Motor neuron (in vitro differentiated cells): Measurements from ENCODE around the gene BRMS1L. TPM values are rescaled to one million over a fixed set of nuclear protein-coding genes. Genes with fewer than 3 reads are reported as not detected.

Source experiments
- ATAC-seq, 8 experiments: fragments of 200-7000 bp; cut with Tn5 transposase; replicated peaks in 6 of 8; 2 replicates each; pipeline ENCODE4 v1.8.0; 2021; ENCODE audit warnings: mild to moderate bottlenecking in 8 of 8, moderate library complexity in 8 of 8
- H3K27ac ChIP-seq, 2 donors: fragments of 250-450 bp; sonication (Bioruptor Pico); 2 replicates each; pipeline ENCODE4 v1.9.0; 2021; ENCODE audit warnings: antibody characterized with exemption in 2 of 2, mild to moderate bottlenecking in 2 of 2, moderate library complexity in 1 of 2
- H3K4me1 ChIP-seq, 2 donors: fragments of 250-450 bp; sonication (Bioruptor Pico); replicated peaks in 1 of 2; 2 replicates each; pipeline ENCODE4 v1.6.1; 2021; ENCODE audit warnings: antibody characterized with exemption in 2 of 2, mild to moderate bottlenecking in 2 of 2, moderate library complexity in 1 of 2
- H3K4me3 ChIP-seq, 5 donors: fragments of 250-450 bp; sonication (Bioruptor Pico); 2 replicates each; pipeline ENCODE4 v1.9.0; 2021; ENCODE audit warnings: antibody characterized with exemption in 5 of 5, mild to moderate bottlenecking in 5 of 5, moderate library complexity in 4 of 5
- WGBS, 10 experiments: fragments of 450-650 bp; shearing (Covaris generic); methylation state at CpG; one replicate each; pipeline ENCODE4 v1.0.0; 2022; 5-methylcytosine and 5-hydroxymethylcytosine counted together
- in situ Hi-C, 9 experiments: fragments of 400-800 bp; cut with MboI; loops; one replicate each; pipeline ENCODE4 v1.15.0; 2021; ENCODE audit warnings: low sequenced_read_pairs in 9 of 9, low pct_unique_long_range_greater_than_20kb in 2 of 9; ENCODE audit not compliant: unreplicated experiment in 9 of 9
- total RNA-seq, 8 experiments: library from RNA; unstranded; fragments of 300-600 nt; gene quantifications; 2 replicates each; pipeline versions ENCODE4 v1.2.3 to v1.2.4, GENCODE V29; 2022

BRMS1L gene
- total RNA-seq, 8 experiments from 2014 or later, result 8.9 to 17.7 (median 11.2) TPM

DNA sequence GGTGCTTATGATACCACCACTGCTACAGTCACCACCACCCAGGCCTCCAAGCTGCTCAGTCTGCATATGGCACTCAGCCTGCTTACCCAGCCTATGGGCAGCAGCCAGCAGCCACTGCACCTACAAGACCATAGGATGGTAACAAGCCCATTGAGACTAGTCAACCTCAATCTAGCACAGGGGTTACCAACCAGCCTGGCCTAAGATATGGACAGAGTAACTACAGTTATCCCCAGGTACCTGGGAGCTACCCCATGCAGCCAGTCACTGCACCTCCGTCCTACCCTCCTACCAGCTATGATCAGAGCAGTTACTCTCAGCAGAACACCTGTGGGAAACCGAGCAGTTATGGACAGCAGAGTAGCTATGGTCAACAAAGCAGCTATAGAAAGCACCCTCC is 55.1 kb downstream of the BRMS1L start:
- Histone ChIP-seq H3K4me1 (no peaks in the 10 kb centered on the region), H3K4me3 (no peak overlapping the region), H3K27ac (no peak overlapping the region)
- in situ Hi-C loops, result loop anchor here in 2 of 9 experiments (25.0 kb wide), 2 partner anchors 181 to 731 kb away; no protein-coding TSS in a partner anchor
- ATAC-seq, result peak in 2 of 8 experiments; percentile 6 to 36
- WGBS, 10 experiments, result 0 to 100% (median 50%) methylated on average over 1 to 2 of the region's 2 CpGs; no CpG with 5 or more reads in 7 of the 10 experiments

DNA sequence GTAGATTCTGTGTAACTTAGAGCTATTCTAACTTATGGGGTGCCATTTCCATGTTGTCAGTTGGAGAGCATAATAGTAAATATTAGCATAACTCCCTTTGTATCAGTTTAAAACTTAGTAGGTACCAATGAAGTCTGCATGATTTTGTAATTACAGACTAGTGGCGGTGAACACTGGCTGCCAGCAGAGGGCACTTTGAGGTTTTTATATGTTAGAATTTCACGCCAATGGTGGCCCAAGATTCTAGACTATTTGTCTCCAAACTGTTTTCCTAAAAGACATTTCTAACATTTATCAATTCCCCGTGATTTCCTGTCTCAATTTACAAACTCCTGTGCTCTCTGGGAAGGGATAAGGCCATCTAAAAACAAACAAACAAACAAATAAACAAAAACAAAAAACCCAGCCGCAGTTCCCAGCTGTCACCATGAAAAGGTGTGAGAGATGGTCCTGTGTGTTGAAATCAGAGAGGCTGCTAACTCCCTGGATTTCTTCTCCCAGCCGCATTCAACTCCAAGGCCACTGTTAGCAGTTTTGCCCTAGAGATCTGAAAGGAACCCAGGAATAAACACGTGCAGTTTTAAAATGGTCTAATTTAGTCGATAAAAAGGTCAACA is 57.6 kb downstream of the BRMS1L start:
- Histone ChIP-seq H3K4me1 (no peaks in the 10 kb centered on the region), H3K4me3 (no peak overlapping the region), H3K27ac (no peak overlapping the region)
- ATAC-seq, result peak in 3 of 8 experiments; percentile 18 to 57 (median 53)
- WGBS, 10 experiments, result 5 to 80% (median 59%) methylated on average over 1 to 7 of the region's 7 CpGs
- in situ Hi-C loops, result loop anchor here in 2 of 9 experiments (25.0 kb wide), 2 partner anchors 179 to 729 kb away; no protein-coding TSS in a partner anchor

DNA sequence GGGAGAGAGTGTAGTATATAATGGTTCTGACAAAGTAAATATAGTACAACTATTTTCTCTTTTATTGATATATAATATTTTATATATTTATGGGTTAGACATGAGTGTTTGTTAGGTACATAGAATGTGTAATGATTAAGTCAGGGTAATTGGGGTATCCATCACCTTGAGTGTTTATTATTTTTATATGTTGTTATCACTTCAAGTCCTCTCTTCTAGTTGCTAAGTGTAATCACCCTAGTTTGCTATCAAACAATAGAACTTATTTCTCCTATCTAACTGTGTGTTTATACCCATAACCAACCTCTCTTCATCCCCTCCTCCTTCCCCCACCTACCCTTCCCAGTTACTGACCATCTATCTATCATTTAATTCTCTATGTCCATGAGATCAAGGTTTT is 64.2 kb downstream of the BRMS1L start:
- no peaks in the 10 kb centered on the region for H3K4me1 ChIP-seq
- no peak for ATAC-seq
- in situ Hi-C loops, result loop anchor here in 2 of 9 experiments (25.0 kb wide), 2 partner anchors 172 to 722 kb away; no protein-coding TSS in a partner anchor
- H3K4me3 ChIP-seq, result no peak overlapping the region
- H3K27ac ChIP-seq, result no peak overlapping the region

DNA sequence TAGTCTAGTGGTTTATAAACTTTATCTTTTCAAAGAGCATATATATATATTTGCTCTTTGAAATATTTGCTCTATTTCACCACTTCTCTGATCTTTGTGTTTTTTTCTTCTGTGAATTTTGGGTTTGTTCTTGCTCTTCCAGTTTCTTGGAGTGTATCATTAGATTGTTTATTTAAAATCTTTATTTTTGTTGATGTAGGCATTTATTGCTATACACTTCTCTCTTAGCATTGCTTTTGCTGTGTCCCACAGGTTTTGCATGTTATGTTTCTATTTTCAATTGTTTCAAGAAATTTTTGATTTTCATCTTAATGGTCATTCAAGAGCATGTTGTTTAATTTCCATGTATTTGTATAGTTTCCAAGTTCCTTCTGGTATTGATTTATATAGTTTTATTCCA is 69.1 kb downstream of the BRMS1L start:
- no peak for ATAC-seq
- no peak overlapping the region for H3K27ac ChIP-seq
- no peak overlapping the region for H3K4me3 ChIP-seq
- H3K4me1 ChIP-seq, result peaks cover 6 to 12% of the 10 kb centered on the region in 2 donors
- in situ Hi-C loops, result loop anchor here in 2 of 9 experiments (25.0 kb wide), 2 partner anchors 167 to 717 kb away; no protein-coding TSS in a partner anchor

DNA sequence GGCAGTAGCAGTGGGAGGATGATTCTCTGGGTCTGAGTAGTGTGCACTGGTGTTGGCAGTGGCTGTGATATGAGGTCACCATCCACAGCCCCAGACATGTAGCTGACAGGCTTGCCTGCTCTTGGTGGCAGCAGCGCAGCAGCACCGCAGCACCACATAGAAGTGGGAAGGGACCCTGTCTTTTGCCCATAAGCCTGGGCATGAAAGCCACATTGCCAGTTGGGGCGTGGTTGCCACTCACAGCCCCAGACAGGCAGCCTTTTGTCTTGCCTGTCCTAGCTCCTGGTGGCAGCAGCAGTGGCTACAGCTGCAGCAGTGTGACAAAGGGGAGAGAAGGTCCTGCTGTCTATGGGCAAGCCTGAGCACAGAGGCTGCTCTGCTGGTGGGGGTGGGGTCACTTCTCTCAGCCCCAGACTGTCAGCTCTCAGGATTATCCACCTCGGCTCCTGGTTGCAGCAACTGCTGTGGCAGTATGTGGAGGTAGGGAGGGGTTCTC is 71.5 kb downstream of the BRMS1L start:
- in situ Hi-C loops, result loop anchor here in 2 of 9 experiments (25.0 kb wide), 2 partner anchors 165 to 715 kb away; no protein-coding TSS in a partner anchor
- Histone ChIP-seq H3K4me1 (peaks cover 6 to 12% of the 10 kb centered on the region in 2 donors), H3K27ac (no peak overlapping the region), H3K4me3 (no peak overlapping the region)
- peak; percentile 24 to 87 (median 78) for ATAC-seq
- WGBS, 10 experiments, result 0 to 100% (median 73%) methylated on average over 1 to 2 of the region's 4 CpGs; no CpG with 5 or more reads in 6 of the 10 experiments

DNA sequence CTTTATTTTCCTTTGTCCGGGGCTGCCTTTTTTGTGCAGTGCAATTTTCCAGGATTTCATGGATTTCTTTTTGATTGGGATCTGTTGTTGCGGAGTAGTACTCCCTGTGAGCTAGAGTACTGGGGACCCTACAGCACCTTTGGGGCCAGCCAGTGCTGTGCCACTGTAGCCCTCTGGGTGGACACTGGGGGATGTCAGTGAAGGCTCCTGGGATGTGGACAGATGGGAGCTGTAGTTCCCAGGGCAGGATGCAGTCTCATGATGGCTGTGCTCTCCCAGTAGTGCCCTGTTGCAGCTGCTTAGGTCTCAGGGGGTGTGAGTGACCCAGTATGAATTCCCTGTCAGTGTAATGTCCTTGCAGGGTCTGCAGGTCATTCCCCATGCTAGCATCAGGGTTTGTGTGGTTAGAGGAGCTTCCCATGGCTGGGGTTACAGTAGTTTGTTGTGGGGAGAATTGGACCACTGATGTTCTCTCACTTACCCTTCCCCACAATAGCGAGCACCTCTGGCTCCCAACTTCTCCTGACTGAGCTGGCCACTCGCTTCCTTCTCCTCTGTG is 72.2 kb downstream of the BRMS1L start:
- no peak overlapping the region for H3K4me3 ChIP-seq
- in situ Hi-C loops, result loop anchor here in 2 of 9 experiments (25.0 kb wide), 2 partner anchors 164 to 714 kb away; no protein-coding TSS in a partner anchor
- ATAC-seq, result peak; percentile 15 to 85 (median 55)
- peaks cover 6 to 12% of the 10 kb centered on the region in 2 donors for H3K4me1 ChIP-seq
- 45 to 100% (median 82%) methylated on average over 1 to 4 of the region's 4 CpGs; no CpG with 5 or more reads in 2 of the 10 experiments for WGBS, 10 experiments
- H3K27ac ChIP-seq, result no peak overlapping the region

DNA sequence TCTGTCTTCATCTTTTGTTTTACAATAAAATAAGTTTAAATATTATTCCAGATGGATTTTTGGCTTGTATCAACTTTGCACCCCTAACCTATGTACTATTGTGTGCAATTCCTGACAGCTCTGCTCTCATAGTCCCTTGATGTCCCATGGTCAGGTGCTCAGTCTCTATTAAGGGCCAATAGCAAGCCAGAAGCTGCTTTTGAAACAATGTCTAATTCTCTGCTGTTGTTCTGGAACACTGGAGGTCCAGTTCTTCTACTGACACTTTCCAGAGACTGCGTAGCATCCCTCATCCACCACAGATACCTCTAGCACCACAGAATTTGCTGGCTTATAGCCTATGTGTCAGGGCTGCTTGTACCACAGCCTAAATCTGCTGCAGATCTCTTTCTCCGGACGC is 74.6 kb downstream of the BRMS1L start:
- H3K4me3 ChIP-seq, result no peak overlapping the region
- WGBS, 10 experiments, result 63 to 100% (median 96%) methylated on average over 1 to 3 of the region's 3 CpGs; no CpG with 5 or more reads in 5 of the 10 experiments
- in situ Hi-C loops, result no loop called here
- H3K27ac ChIP-seq, result no peak overlapping the region
- peaks cover 6 to 12% of the 10 kb centered on the region in 2 donors for H3K4me1 ChIP-seq
- no peak for ATAC-seq

DNA sequence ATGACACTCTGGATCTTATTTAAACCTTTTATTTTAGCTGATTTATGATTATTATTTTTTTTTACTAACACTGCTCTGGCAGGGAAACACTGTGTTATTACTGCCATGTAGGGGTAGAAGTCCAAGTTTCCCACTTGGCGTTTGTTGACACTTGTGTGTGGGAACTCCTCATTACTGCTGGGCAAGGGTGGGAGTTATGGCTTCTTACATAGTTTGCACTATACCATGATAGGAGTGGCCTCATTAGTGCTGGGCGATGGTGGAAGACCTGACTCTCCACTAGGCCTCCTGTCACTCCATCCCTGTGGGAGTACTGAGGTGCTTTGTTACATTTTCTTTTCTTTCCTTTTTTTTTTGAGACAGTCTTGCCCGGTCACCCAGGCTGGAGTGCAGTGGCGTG is 83.5 kb downstream of the BRMS1L start:
- no peak overlapping the region for H3K27ac ChIP-seq
- WGBS, 10 experiments, result 44 to 100% (median 75%) methylated on average over 1 to 4 of the region's 4 CpGs; no CpG with 5 or more reads in 4 of the 10 experiments
- no peaks in the 10 kb centered on the region for H3K4me1 ChIP-seq
- in situ Hi-C loops, result no loop called here
- ATAC-seq, result no peak
- no peak overlapping the region for H3K4me3 ChIP-seq

DNA sequence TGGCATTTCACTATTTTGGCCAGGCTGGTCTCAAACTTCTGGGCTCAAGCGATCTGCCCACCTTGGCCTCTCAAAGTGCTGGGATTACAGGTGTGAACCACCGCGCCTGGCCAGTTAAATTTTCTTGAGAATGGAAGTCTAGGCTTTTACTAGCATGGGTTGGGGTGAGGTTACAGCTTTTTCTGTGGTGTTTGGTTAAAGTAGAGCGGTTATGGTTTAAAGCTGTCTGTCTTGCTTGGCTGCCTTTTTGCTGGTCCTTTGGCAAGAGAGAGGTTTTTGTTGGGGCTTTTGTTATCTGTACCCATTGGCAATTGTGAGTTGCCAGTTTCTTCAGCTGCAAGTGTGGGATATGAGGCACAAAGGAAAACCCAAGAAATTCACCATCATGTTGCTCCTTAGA is 84.1 kb downstream of the BRMS1L start:
- WGBS, 10 experiments, result 28 to 100% (median 88%) methylated on average over 1 to 4 of the region's 4 CpGs; no CpG with 5 or more reads in 2 of the 10 experiments
- H3K27ac ChIP-seq, result no peak overlapping the region
- ATAC-seq, result no peak
- H3K4me3 ChIP-seq, result no peak overlapping the region
- in situ Hi-C loops, result no loop called here
- no peaks in the 10 kb centered on the region for H3K4me1 ChIP-seq

DNA sequence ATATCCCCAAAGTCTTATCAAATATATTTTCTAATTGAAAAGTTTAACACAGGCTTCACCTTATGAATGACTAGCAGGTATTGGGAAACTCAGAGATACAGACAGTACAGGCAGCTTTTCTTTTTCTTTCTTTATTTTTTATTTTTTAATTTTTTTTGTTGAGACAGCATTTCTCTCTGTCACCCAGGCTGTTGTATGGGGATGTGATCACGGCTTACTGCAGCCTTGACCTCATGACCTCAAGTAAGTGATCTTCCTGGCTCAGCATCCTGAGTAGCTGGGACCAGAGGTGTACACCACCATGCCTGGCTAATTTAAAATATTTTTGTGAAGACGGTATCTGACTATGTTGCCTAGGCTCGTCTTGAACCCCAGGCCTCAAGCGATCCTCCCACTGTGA is 85.0 kb downstream of the BRMS1L start:
- in situ Hi-C loops, result no loop called here
- H3K4me3 ChIP-seq, result no peak overlapping the region
- H3K27ac ChIP-seq, result no peak overlapping the region
- ATAC-seq, result no peak
- 10 to 92% (median 57%) methylated on average over 1 to 4 of the region's 4 CpGs; no CpG with 5 or more reads in 2 of the 10 experiments for WGBS, 10 experiments
- no peaks in the 10 kb centered on the region for H3K4me1 ChIP-seq

DNA sequence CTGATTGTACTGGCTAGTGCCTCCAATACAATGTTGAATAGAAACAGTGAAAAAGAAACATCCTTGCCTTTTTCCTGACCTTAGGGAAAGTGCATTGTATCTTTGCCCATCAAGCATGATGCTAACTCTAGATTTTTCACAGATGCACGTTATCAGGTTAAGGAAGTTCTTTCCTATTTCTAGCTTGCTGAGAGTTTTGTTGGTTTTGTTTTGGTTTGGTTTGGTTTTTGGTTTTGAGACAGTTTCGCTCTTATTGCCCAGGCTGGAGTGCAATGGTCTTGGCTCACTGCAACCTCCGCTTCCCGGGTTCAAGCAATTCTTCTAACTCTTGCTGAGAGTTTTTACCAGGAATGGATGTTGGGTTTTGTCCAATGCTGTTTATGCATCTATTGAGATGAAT is 89.0 kb downstream of the BRMS1L start:
- WGBS, 10 experiments, result 0 to 100% (median 89%) methylated on average over 1 to 4 of the region's 4 CpGs
- no peak for ATAC-seq

DNA sequence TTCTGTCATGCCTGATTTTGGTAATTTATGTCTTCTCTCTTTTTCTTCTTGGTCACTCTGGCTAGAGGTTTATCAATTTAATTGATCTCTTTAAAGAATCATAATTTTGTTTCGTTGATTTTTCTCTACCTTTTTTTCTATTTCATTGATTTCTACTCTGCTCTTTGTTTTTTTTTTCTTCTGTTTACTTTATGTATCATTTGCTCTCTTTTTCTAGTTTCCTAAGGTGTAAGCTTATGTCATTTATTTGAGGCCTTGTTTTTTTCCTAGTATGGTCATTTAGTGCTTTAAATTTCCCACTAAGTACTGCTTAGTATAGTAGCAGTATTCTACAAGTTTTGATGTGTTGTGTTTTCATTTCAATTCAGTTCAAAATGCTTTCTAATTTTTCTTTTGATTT is 89.6 kb downstream of the BRMS1L start:
- in situ Hi-C loops, result no loop called here
- no peaks in the 10 kb centered on the region for H3K4me1 ChIP-seq
- 0 to 96% (median 67%) methylated on average over 1 of the region's 1 CpG; no CpG with 5 or more reads in 1 of the 10 experiments for WGBS, 10 experiments
- no peak overlapping the region for H3K27ac ChIP-seq
- no peak for ATAC-seq
- H3K4me3 ChIP-seq, result no peak overlapping the region

More for the DNA sequence above, 89.0 kb downstream of the BRMS1L start:
- Histone ChIP-seq H3K4me3 (no peak overlapping the region), H3K4me1 (no peaks in the 10 kb centered on the region), H3K27ac (no peak overlapping the region)
- in situ Hi-C loops, result no loop called here
